Umbilical cord (tissue), 2 donors: Measurements from ENCODE around the gene ZNF787. TPM values are rescaled to one million over a fixed set of nuclear protein-coding genes. Genes with fewer than 3 reads are reported as not detected.

ENCODE experiments used
- DNase-seq: peaks from one replicate; pipeline ENCODE4 v3.0.0-alpha.2; 2015; ENCODE audit warnings: low spot score
- total RNA-seq: library from RNA; depleted of rRNA; stranded (reverse); fragments of >200 nt; gene quantifications from one replicate; pipeline ENCODE4 v1.2.3, GENCODE V29; 2014; ENCODE audit warnings: low replicate concordance; ENCODE audit not compliant: insufficient read depth

The ZNF787 gene
- total RNA-seq, 1 donor from 2014 or later: 13.2 TPM

DNA sequence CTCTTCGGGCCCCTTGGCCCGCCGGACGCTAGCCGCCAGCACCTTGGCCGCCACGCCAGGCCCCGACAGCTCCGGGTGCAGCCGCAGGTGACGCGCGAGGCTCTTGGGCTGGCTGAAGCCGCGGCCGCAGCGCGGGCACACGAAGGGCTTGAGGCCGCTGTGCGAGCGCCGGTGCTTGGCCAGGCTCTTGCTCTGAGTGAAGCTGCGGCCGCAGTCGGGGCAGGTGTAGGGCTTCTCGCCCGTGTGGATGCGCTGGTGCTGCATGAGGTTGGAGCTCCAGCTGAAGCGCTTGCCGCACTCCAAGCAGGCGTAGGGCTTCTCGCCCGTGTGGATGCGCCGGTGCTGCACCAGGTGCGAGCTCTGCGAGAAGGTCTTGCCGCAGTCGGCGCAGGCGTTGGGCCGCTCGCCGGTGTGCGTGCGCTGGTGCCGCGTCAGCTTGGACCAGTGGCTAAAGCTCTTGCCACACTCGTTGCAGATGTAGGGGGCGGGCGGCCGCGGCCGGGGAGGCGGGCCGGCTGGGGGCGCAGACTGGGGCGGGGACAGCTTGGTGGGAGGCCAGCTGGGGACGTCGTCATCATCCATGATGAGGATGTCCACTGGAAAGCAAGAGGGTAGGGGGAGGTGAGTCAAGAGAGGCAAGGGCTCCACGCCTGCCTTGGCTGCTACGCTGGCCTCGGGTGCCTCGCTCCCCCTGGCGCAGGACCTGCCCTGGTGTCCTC, 32.4 kb downstream of the ZNF787 start:
- no peak for DNase-seq

DNA sequence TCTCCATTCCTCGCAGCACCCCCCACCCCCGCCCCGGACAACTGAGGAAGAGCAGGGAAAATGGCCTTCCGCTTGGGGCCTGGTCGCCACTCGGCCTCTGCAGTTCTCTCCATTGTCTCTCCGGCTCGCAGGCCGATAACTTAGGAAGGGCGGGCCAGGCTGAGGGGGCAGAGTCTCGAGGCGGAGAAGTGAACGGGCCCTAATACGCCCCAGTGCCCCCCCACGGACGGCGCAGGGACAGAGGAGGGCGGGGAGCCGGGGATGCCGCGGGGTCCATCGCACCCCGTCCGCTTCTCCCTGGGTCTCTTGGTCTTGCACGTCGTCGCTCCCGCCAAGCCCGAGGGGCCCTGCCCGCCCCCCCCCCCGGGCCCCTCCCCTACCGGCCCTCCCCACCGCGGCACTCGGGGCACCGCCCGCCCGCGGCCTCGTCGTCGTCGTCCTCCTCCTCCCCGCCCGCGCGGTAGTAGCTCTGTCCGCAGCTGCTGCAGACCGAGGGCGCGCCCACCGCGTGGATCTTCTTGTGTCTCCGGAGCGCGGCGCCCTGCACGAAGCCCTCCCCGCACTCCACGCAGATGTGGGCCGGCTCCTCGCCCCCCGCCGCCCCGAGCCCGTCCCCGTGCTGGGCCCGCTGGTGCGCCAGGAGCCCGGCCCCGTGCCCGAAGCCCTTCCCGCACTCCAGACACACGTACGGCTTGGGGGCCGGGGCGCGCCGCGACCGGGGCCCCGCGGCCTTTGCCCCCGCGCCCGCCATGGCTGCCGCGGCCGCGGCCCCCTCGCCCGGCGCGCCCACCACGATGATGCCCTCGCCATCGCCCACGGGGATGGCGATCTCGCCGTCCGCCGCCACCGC, 33.2 kb downstream of the ZNF787 start:
- DNase-seq: no peak

DNA sequence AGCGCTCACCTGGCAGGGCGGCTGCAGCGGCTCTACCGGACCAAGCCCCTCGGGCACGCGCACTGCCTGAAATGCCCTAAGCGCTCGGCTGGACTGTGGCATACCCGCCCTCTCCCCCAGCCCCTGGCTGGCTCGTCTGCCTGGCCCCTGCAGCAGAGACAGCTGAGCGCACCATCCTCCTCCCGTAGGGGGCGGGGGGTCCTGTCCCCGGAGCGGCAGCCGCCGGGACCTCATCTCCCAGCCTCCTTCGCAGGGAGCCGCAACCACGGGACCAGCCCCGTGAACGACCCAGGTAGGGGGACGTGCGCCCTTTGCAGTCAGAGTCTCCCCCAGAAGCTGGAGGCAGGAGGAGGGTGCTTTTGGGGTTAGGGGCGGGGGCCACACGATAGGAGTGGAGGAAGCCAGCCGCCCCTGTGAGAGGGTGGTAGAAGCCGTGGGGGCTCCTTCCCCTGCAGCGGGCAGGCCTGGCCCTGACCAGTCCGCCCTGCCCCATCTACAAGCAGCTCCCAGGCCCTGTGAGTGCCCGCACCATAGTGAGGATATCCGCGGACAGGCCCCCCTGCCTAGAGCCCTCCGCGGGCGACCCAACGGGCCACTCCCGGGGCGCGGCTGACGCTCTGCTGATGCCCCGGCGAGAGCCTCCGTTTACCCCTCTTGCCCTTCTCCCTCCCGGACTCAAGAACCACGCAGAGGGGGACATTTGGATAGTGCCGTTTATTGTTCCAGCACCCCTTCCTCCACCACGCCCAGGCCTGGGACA, 34.2 kb downstream of the ZNF787 start:
- no peak for DNase-seq

DNA sequence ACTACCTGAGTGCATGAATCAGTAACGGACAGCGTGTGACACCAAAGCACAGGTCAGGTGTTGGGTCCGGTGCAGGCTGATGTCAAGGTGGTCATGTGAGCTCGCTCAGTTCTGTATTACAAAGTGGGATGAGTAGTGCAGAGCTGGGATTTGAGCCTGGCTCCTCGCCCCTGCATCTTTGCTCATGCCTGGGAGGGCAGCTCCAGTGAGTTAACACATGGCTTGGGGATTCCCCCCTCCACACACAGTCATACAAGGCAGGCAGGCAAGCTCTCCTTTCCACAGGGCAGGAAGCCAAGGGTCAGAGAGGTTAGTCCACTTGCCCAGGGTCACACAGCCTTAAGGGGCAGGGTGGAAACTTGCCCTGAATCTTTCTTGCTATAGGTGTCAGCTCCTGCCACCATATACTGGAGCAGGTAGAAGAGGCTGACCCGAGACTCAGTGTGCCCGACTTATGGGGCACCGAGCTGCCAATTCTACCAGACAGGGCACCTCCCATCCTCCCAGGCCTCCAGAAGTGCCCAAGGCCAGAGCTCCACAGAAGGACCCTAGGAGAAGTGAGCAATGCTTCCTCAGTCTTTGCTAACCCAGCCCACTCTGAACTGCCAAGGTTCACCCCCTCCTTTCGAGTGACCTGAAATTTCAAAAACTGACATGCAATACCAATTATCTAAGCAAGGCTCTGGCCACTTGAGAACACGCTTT, 35.4 kb downstream of the ZNF787 start:
- no peak for DNase-seq

DNA sequence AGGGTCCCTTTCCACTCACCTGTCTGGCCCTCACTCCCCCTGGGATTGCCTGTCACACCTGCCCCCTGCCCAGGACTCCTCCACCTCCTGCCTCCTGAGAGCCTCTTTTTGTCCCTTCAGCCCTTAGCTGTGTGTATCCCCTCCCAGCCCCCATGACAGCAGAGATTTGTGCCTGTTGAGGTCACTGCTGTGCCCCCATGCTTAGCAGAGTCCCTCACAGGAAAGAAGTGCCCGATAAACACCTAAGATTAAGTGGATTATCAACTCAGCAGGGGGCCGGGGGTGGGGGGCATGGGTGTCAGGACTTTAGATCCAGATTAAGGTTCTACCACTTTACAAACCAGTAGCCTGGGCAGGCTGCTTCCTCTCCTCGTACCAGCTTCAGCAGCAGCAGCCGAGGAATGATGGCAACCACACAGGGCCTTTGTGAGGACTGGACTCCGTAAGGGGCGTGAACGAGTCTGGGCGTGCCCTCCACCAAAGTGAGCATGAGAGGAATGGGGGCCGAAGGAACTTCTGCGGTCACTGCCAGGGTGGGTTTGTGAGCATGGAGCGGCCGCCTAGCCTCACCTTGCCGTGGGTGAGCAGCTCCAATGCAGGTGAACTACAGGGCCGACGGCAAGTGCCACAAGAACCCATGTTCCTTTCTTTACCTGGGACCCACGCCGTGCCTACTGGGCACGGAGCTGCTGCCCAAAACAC, 36.1 kb downstream of the ZNF787 start:
- DNase-seq: no peak

DNA sequence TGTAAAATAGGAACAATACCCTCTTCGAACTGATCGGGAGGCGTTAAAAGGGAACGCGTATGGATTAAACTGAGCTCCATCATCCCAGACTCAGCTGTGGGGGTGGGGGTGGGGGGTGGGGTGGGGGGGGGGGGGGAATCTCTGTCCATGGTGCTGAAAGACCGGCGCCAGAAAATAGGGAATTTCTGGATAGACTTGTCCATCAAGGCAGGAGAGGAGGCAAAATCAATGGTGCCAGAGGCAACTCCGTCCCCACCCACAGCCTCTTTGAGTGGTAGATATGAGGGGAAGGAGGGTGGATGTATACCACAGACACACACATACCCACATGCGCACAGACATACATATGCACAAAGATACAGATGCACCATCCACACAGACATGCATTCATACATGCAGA, 37.4 kb downstream of the ZNF787 start:
- DNase-seq: no peak

DNA sequence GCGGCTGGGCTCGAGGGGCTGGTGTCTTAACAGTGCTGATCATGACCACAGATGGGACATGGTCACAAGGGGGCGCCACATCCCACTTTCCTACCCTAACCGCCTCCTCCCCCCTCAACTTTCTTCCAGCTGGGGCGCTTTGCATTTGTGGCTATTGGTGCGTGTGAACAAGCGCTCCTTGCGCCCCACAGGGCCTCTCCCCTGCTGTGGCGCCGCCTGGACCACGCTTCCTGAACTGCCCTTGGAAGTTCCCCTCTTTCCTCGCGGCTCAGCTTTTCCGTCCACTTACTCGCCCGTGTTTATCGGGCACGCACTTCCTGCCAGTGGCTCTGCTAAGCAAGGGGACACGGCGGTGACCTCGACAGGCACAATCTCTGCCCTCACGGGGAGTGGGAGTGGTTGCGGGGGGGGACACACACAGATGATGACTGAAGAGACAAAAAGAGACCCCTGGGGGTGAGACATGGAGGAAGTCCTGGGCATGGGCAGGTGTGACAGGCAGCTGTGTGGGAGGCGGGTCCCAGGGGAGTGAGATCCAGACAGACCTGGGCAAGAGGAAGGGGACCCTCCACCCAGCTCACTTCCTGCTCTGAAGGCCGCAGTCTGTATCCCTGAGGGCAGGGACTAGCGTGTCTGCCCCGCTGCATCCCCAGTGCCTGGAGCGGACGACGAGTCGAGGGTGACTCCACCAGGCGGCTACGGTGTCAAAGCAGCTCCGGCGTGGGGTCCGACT, 40.3 kb downstream of the ZNF787 start:
- peak; percentile 70 for DNase-seq

DNA sequence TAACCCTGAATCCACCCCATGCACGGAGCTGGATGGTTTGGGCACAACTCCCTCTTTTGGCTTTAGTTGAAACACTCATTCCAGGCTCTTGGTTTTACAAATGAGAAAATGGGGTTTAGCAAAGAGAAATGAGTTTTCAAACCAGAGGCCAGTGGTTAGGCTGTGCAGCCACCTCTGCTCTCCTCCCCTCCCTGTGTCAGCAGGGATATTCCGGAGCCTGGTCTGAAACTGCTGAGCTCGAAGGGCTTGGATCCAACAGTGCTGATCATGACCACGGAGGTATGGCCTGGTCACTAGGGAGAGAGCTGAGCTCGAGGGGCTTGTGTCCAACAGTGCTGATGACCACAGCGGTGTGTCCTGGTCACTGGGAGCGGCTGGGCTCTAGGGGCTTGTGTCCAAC, 41.5 kb downstream of the ZNF787 start:
- DNase-seq: no peak

DNA sequence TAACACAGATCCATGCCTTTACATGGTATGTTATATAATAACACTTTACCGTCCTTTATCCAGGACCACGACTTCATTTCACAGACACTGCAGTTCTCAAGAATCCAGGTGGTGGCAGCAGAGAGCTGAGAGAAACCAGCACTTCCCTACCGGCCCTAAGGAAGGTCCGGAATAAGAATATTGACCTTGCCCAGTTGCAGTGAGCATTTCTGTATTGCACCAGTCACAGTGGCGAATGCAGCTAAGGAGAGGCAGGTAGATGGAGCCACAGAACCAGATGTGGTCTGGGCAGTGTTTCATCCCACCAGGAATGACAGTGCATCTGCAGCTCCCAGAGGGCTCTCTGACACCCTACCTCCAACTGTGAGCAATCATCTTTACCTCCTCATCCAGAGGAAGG, 44.6 kb downstream of the ZNF787 start:
- peak; percentile 62 for DNase-seq

DNA sequence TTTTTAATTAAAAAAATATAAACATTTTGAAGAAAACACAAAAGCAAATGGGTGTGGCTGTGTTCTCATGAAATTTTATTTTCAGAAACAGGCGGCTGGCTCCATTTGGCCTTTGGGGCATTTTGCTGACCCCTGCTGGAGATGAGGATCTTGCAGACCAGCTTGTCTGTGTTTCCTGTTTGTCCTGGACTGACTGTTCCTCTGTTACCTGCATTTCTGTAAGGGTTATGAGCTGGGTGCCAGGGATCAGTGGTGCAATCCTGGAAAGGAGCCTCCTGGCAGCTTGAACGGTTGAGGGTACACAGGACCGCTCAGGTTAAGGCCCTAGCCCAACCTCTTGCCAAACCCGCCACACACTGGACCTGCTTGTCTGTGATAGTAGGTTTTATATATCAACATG, 49.9 kb downstream of the ZNF787 start:
- DNase-seq: no peak

DNA sequence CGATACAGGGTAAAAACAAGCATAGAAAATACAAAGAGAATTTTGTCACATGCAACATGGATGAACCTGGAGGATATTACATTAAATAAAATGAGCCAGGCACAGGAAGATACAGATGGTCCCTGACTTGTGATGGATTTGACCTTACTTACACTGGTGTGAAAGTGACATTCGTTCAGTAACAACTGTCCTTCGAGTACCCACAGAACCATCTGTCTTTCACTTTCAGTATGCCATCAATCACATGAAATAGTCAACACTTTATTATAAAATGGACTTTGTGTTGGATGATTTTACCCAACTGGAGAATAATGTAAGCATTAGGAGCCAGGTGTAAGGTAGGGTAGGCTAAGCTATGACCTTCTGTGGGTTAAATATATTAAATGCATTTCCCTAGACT, 51.5 kb downstream of the ZNF787 start:
- DNase-seq: no peak

DNA sequence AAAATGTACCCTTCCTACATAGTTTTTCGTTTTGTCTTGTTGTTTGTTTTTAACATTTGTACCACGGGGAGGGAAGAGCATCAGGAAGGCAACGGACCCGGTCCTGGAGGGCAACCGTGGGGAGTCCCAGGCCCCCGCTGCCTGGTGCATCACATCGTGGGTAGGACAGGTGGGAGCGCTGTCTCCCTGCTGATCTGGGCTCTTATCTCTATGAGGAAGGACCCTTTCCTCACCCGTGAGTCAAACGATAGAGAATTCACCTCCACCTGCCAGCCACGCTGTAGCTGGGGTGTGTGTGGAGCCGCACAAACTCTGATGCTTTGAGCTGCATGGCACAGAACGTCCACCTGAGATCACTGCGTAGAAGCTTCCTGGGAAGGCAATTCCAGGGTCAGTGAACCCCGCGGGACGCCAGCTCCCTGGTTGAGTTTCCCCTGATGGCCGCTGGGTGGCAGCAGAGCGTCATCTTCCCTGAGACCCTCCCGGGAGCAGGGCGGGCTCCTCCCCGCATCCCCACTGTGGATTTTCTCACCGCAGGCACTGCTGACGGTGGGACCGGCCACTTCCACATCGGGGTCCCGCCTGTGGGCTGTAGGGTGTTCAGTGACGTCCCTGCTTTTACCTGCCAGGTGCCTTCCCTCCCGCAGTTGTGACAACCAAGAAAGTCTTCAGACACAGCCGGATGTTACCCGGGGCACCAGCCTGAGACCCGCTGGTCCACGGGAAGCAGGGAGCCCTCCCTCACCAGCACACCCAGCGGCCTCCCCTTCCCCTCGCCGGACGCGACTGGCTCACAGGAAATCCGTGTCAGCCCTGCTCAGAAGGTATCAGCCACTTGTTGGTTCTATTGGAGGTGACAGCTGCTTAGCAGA, 54.7 kb downstream of the ZNF787 start:
- peak; percentile 46 for DNase-seq

DNA sequence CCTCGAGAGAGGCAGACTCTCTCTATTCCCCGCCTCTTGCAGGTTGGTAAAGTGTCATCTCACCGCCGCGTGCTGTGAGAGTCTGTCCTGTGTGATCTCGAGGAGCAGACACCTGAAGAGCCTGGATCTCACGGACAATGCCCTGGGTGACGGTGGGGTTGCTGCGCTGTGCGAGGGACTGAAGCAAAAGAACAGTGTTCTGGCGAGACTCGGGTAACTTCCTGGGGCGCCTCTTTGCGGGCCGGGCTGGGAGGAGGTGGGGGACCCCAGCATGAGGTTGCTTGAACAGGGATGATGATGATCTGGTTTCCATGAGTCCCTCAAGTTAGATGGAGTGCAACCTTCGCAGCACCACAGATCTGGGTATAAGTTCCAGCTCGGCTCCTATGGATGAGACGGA, 67.5 kb downstream of the ZNF787 start:
- DNase-seq: no peak

Other genes starting within 250 kb of the ZNF787 start
- gene NLRP13, start 189.0 kb downstream of the ZNF787 start, total RNA-seq: 1.2 TPM
- gene NLRP8, start 173.5 kb downstream of the ZNF787 start, total RNA-seq: 0.72 TPM
- 0.24 TPM for gene NLRP5, start 134.5 kb downstream of the ZNF787 start, total RNA-seq
- 15.2 TPM for gene ZNF444, start 20.0 kb upstream of the ZNF787 start, total RNA-seq
- not detected for gene GALP, start 54.7 kb upstream of the ZNF787 start, total RNA-seq
- 7.2 TPM for gene ZSCAN5B, start 76.5 kb upstream of the ZNF787 start, total RNA-seq
- gene ZSCAN5C, start 81.0 kb upstream of the ZNF787 start, total RNA-seq: not detected
- gene EDDM13, start 151.5 kb upstream of the ZNF787 start, total RNA-seq: not detected
- 1.9 TPM for gene ZSCAN5A, start 193.5 kb upstream of the ZNF787 start, total RNA-seq